HG03135 (cell line): Measurements from ENCODE around the gene LAMC3.

Experiments used
- ATAC-seq: cut with Tn5 transposase; IDR thresholded peaks from one replicate; pipeline ENCODE4 v1.9.1; 2021; ENCODE audit warnings: mild to moderate bottlenecking, moderate library complexity; ENCODE audit not compliant: unreplicated experiment

LAMC3 gene

DNA sequence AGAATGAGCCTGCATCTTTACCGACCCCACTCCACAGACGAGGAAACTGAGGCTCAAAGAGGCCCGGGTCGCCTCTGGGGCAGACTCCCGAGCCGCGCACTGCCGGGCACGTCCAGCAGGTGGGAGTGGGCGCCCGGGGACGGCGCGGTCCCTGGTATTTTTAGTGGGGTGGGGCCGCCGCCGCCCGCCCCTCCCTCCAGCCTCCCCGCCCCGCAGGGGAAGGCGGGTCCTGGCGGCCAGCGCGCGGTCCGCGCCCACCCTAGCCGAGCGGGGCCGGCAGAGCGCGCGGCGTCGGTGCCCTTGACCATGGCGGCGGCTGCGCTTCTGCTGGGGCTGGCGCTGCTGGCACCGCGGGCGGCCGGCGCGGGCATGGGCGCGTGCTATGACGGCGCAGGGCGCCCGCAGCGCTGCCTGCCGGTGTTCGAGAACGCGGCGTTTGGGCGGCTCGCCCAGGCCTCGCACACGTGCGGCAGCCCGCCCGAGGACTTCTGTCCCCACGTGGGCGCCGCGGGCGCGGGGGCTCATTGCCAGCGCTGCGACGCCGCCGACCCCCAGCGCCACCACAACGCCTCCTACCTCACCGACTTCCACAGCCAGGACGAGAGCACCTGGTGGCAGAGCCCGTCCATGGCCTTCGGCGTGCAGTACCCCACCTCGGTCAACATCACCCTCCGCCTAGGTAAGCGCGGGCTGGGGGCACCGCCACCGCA, at the start of gene LAMC3:
Gene LAMC3 (plus strand): TSS at position 266 of the 710 bp plus-strand sequence. CDS start 41 bp downstream, at position 307.
- no peak for ATAC-seq

DNA sequence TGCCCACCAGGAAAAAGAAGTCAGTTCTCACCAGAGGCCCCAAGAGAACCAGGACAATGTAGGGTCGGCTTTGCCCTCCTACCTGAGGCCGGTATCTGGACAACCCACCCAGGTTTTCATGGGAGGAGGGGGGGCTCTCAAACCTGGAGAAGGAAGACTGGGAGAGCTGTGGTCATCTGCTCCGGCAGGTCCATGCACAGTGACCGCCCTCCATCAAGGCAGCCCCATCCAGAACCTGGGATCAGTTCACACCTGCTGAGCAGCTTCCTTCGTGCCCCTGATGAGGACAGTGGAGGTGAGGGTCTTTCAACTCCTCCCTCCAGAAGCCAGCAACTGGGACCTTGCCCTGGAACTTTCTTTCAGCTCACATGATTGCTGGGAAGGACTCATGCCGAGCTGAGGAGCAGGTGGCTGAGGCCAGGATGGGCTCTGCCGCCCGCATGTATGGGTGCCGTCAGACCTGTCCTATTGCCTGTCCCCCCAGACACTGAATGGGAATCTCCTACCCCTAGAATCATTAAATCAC, 49.1 kb upstream of the LAMC3 start:
- no peak for ATAC-seq

DNA sequence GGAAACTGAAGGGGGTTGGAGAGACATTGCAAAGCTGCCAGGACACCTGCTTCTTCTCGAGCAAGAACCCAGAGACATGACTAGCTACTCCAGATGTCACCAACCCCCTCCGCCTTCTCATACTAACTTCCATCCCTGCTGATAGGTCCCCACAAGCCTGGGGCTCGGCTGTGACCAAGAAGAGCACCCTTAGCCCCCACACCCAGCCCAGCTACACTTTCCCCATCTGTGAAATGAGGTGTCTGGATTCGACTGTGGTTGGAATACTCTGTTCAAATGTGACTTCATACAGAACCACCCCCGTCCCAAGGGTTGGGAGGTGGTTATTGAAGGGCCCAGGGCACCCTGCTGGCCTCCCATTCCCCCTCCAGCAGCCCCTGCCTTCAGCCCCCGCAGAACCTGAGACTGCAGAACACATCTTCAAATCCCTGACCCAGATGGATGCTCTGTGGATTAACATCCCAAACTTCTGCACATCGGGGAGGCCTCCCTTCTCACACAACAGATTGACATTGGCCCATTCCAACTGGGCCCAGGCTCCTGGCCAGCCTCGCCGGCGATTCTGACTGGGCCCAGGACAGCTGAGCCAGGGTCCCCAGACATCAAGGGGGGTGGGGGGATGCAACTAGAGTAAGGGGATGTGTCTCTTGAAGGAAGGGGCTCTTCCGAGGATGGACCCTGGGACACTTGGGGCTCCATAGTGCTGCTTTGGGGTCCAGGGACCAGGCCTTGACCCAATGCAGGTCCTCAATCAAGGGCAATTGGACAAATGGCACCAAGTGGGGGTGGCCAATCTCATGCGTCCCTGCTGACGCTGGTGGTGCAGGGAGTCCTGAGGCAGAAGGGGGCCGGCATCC, 48.2 kb upstream of the LAMC3 start:
- ATAC-seq, result no peak

DNA sequence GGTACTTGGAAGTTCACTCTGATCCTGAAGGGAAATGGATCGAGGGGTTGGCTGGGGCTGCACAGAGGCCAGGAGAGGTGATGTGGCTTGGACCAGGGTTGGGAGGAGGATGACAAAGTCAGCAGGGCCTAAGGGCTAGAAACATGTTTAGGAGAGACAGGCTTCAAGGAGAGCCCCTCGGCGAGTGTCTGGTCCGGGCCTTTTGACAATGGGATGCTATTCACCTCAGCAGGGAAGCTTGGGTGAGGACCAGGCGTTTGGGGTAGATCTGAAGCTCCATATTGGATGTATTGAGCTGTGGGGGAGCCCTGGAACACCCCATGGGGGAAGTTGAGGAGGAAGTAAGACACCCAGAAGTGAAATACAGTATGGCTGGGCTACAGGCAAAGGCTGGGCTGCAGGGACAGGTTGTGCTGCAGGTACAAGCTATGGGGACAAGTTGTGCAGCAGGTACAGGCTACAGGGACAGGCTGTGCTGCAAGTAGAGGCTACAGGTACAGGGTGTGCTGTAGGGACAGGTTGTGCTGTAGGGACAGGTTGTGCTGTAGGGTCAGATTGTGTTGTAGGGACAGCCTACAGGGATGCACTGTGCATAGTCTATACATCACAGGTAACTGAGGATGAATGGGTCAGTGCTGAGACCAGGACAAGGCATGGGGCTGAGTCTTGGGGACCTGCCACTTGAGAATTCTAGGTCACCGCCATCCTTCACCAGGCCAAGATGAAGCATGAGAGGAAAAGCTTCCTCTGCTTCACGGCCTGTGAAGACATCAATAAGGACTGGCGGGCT, 47.3 kb upstream of the LAMC3 start:
- ATAC-seq, result no peak

DNA sequence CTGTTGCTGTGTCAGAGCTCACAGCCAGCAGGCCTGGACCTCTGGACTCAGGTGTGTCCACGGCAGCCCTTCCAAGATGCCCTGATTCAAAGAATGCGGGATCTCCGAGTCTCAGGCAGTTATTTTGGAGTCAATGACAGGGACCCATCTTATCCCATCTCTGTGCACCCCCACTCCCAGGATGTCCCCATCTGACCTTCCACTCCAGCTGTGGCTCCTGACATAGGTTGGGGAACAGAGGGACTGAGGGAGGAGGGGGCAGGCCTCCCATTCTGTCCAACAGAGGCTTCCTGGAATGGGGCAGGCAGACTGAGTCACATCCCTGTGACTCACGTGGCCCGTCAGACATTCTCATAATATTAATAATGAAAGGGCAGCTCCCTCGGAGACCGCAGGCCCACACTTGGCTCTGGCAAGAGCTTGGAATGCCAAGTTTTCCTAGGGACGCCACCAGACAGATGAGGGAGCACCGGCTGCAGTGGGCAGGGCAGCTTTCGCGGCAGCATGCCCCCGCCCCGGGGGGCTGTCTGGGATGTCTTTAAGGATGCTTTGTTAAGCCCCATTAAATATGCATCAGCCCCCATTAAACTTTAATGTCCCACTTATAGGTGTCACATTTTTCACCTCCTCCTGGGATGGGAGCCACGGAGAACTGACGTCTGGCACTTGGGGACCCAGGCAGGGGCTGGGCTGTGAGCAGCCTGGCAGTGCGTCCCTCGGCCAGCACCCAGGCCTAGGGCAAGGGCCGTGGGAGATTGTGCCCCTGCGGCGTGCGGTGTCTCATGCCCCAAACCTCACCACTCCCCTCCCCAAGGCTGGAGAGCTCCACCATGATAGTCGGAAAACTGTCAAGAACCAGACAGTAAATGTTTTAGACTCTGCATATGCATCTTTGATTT, 46.3 kb upstream of the LAMC3 start:
- no peak for ATAC-seq

DNA sequence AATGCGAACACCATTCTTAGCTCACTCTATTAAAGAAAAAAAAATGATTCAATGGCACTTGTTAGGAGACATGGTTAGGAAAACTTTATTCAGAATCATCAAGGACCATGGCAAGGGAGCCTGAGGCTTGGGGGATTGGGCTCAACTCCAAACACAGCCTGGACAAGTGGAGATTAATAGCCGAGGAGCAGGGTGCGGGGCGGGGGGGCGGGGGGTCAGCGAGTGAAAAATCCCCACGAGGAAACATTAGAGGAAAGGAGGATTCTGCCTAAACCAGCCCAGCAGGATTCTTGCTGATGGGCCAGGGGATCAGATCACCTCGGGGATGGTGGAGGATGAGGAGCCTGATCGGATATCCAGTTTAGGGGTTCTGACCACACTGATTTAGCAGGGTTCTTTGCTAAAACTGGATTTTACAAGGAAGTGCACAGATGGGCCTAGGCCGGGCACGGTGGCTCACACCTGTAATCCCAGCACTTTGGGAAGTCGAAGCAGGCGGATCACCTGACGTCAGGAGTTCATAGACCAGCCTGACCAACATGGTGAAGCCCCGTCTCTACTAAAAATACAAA, 45.6 kb upstream of the LAMC3 start:
- ATAC-seq, result no peak

DNA sequence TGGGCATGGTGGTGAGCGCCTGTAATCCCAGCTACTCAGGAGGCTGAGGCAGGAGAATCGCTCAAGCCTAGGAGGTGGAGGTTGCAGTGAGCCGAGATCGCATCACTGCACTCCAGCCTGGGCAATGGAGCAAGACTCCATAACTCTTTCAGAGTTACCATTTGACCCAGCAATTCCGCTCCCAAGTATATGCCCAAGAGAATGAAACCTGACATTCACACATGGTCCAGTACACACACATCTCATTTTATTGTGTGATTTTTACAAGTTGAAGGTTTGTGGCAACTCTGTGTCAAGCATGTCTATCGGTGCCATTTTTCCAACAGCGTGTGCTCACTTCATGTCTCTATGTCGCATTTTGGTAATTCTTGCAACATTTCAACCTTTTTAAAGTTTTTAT, 45.1 kb upstream of the LAMC3 start:
- ATAC-seq, result no peak

DNA sequence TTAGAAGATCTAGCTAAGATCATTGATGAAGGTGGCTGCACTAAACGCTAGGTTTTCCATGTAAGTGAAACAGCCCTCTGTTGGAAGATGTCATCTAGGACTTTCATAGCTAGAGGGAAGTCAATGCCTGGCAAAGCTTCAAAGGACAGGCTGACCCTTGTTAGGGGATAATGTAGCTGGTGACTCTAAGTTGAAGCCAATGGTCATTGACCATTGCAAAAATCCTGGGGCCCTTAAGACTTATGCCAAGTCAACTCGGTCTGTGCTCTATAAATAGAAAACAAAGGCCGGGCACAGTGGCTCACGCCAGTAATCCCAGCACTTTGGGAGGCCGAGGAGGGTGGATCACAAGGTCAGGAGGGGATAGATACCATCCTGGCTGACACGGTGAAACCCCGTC, 43.3 kb upstream of the LAMC3 start:
- ATAC-seq, result no peak

DNA sequence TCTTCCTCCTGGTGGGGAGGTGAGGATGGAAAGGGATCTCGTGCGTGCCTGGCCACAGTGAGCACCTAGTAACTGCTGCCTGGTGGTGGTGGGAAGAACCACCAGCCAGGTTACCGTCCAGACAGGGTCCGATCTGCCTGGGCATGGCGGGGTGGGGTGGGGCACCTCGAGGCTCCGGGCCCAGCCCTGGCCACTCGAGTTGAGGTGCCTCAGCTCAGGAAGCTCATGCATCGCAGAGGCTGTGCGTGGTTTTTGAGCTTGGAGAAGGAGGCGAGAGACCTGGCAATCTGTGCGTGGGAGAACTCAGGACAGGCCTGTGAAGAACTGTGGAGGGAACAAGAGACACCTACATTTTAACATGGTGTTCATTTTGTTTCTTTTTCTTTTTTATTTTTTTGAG, 38.9 kb upstream of the LAMC3 start:
- ATAC-seq, result no peak

DNA sequence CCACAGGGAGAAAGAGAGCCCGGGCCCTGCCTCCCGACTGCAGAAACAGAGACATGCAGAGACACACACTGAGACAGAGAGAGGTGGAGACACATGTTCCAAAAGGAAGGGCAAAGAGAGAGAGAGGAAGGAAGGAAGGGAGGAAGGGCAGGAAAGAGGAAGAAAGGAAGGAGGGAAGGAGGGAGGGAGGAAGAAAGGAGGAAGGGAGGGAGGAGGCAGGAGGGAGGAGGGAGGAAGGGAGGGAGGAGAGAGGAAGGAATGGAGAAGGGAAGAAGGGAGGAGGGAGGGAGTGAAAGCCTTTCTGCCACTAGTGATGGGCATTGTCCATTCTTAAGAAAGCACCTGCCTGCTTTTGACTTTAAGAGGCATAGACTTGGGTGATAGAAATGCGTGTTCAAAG, 38.1 kb upstream of the LAMC3 start:
- no peak for ATAC-seq

DNA sequence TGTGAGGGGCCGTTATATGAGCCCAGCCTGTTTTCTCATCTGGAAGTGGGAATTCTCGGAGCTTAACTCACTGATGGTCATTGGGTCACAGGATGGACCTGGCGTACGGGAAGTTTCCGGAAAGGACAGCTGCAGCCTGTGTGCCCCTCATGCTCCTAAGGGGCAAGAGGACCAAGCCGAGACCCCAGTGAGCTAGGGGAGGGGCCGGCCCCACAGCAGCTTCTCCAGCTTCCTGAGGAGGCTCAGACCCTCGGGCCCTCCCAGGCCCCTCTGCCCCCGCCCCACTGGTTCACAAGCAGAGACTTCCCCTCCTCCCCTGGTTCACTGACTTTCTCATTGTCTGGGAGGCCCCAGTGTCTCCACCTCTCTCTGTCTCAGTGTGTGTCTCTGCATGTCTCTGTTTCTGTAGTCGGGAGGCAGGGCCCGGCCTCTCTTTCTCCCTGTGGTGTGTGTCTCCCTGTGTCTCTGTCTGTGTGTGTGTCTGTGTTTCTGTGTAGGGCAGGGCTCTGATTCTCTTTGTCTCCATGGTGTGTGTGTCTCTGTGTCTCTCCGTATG, 37.6 kb upstream of the LAMC3 start:
- no peak for ATAC-seq

DNA sequence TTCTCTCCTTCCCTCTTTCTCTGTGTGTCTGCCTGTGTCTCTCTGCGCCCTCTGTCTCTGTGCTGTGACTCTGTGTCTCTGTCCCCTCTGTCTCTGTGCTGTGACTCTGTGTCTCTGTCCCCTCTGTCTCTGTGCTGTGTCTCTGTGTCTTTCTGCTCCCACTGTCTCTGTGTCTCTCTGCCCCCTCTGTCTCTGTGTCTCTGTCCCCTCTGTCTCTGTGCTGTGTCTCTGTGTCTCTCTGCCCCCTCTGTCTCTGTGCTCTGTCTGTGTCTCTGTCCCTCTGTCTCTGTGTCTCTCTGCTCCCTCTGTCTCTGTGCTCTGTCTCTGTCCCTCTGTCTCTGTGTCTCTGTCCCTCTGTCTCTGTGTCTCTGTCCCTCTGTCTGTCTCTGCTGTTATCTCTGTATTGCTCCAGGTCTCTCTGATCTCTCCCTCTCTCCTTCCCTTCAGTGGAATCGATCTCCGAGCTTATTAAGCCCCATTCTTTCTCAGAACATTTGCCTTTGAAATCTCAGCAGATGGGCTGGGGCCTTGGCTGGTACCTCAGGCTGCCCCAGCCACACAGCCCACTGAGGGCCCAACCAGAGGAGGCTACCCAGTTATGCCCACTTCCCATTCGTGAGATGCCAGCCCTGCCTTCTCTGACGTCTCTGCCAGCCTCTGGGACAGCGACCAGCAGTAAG, 36.6 kb upstream of the LAMC3 start:
- ATAC-seq, result no peak

DNA sequence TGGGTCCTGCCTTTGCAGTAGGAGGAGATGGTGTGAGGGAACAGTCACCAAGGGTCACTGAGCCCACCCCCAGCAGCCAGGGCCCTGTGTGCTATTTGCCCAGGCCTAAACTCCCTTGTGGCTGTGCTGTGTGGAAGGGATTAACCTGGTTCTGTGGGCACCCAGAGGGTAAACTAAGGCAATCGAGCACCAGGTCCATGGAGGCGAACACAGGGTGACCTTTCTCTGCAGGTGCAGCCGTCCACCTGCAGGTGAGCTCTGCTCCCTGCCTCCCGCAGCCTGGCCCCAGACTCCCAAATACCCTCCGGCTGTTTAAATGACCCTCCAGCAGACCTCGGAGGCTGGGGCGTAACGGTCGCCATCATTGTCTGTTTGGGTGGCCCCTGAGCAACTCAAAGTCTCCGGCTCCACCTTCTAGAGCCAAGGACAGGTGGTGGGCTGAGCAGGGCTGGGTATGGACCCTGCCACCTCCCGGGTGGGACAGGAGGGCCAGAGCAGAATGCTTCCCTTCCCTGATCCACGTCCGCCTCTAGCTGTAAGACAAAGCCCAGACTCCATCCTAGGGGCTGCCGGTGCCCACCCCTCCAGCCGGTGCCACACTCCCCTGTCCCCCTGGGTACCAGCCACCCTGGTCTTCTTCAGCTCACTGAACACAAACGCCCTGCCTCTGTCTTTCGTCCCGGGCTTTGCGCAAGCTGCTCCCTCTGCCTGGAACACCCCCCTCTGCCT, 35.9 kb upstream of the LAMC3 start:
- ATAC-seq, result no peak

DNA sequence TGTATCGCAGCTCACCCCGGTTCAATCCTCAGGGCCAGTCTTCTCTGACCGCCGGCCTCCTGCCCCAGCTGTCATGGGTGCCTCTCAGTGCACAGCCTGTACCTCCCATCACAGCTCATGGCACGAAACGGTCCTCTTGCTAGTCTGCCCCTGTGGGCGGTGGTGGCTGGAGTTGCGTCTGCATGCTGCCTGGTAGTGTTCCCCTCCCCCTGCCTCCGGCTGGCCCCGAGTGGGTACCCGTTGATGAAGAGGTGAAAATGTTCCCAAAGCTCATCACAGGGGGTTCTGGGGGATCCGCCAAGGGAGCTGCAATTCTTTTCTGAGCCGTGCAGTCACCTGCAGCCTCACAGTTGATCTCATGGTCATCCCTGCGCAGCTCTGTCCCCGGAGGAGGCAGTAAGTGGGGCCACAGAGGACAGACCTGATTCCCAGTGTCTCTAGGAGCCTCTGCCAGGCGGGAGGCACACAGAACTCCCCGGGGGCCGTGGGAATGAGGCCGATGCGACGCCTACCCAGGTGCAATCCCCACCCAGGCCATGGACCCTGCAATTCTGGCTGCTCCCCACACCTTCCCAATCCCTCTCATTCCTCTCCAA, 35.2 kb upstream of the LAMC3 start:
- ATAC-seq, result no peak

DNA sequence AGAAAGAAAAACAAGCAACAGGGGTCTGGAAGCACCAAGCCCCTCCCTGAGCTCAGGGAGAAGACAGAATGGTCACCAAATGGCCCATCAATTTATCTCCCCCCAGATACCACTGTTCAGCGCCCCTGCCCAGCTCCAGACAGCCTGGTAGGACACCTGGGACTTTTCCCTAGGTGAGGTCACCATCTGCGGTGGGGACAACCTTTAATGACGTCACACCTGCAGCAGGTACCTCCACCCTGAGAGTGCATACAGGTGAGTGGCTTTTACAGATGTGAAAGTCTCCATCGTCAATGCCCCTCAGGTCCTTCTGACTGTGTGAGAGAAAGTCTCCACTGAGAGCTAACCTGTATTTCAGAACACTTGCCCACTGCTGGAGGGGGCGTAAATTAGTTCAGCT, 34.3 kb upstream of the LAMC3 start:
- no peak for ATAC-seq

DNA sequence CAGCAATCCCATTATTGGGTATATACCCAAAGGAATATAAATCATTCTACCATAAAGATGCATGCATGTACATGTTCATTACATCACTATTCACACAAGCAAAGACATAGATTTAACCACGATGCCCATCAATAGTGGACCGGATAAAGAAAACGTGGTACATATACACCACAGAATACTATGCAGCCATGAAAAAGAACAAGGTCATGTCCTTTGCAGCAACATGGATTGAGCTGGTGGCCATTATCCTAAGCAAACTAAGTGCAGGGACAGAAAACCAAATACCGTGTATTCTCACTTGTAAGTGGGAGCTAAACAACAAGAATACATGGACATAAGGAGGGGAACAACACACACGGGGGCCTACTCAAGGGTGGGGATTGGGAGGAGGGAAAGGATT, 33.8 kb upstream of the LAMC3 start:
- no peak for ATAC-seq

DNA sequence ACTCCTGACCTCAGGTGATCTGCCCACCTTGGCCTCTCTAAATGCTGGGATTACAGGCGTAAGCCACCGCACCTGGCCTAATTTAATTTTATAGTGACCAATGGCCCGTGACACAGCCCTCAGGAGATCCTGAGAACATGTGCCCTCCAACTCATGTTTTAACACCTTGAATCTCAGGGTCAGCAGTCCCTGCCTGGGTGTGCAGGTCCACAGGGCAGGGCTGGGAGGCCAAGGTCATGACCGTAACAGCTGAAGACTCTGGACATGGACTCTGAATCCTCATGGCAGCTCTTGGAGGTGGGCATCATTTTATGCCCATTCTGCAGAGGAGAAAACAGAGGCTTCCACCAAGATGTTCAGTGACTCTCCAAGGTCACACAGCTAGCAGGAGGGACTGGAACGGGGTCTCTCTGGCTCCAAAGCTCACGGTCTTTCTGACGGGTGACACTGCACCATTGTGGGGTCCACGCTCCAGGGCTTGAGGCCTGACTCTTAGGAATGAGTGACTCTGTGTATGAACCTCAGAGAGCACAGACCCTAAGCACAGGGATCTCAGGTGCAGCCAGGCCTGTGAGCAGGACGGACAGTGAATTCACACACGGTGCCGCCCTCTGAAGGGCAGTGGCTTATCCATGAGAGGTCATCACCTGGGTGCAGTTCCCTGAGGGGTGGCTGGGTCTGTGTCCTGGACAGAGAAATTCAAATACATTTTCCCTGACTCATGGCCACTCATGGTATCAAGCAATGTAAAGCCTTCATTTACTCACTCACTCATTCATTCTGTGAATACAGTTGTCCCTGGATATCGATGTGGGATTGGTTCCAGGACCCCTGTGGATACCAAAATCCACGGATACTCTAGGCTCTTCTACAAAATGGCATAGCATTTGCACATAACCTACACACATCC, 32.8 kb upstream of the LAMC3 start:
- ATAC-seq, result no peak
